Type B pancreatic cell (in vitro differentiated cells): ENCODE measurements around the gene CCDC154. TPM values are rescaled to one million over a fixed set of nuclear protein-coding genes. Genes with fewer than 3 reads are reported as not detected.

Source experiments
- DNase-seq: peaks from one replicate; pipeline ENCODE4 v3.0.0; 2021; ENCODE audit warnings: mixed read lengths; ENCODE audit not compliant: unreplicated experiment; ENCODE audit errors: extremely low spot score
- H3K27ac Mint-ChIP-seq: 2 replicates; pipeline ENCODE4 v1.8.0; 2021; ENCODE audit warnings: mild to moderate bottlenecking, mixed read lengths
- H3K27me3 Mint-ChIP-seq: 2 replicates; pipeline ENCODE4 v1.8.0; 2021; ENCODE audit warnings: mixed read lengths
- H3K36me3 Mint-ChIP-seq: 2 replicates; pipeline ENCODE4 v1.8.0; 2021; ENCODE audit warnings: mixed read lengths
- H3K4me1 Mint-ChIP-seq: one replicate; pipeline ENCODE4 v1.8.0; 2021; ENCODE audit warnings: mixed read lengths; ENCODE audit not compliant: unreplicated experiment
- H3K4me3 Mint-ChIP-seq: 2 replicates; pipeline ENCODE4 v1.8.0; 2021; ENCODE audit warnings: mild to moderate bottlenecking, mixed read lengths
- H3K9me3 Mint-ChIP-seq: 2 replicates; pipeline ENCODE4 v1.8.0; 2021; ENCODE audit warnings: mixed read lengths
- total RNA-seq: library from RNA; stranded (reverse); gene quantifications from 2 replicates; pipeline ENCODE4 v1.2.1, GENCODE V29; 2021; ENCODE audit warnings: low replicate concordance
- TF ChIP-seq, protein P1 (sequence below): fragments of 200-600 bp; sonication (generic); conservative IDR thresholded peaks from 2 replicates; pipeline ENCODE4 v1.5.0; 2021; ENCODE audit warnings: antibody characterized with exemption, mild to moderate bottlenecking

The CCDC154 gene
- total RNA-seq, 1 donor from 2014 or later, result 5.0 TPM

DNA sequence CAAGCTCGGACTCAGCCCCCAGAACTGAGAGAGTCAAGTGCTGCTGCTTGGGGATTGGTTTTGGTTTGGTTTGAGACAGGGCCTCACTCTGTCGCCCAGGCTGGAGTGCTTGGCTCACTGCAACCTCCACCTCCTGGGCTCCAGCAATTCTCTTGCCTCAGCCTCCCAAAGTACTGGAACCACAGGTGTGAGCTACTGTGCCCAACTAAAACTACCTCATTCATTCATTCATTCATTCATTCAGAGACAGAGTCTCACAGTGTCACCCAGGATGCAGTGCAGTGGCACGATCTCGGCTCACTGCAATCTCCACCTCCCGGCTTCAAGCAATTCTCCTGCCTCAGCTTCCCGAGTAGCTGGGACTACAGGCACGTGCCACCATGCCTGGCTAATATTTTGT, 54.6 kb downstream of the CCDC154 start:
- Mint-ChIP-seq H3K27me3 (no peaks in the 10 kb centered on the region), H3K4me1 (no peaks in the 10 kb centered on the region), H3K27ac (no peak overlapping the region), H3K4me3 (no peak overlapping the region), H3K9me3 (no peaks in the 10 kb centered on the region), H3K36me3 (no peaks in the 10 kb centered on the region)
- DNase-seq, result no peak
- TF ChIP-seq, protein P1, sequence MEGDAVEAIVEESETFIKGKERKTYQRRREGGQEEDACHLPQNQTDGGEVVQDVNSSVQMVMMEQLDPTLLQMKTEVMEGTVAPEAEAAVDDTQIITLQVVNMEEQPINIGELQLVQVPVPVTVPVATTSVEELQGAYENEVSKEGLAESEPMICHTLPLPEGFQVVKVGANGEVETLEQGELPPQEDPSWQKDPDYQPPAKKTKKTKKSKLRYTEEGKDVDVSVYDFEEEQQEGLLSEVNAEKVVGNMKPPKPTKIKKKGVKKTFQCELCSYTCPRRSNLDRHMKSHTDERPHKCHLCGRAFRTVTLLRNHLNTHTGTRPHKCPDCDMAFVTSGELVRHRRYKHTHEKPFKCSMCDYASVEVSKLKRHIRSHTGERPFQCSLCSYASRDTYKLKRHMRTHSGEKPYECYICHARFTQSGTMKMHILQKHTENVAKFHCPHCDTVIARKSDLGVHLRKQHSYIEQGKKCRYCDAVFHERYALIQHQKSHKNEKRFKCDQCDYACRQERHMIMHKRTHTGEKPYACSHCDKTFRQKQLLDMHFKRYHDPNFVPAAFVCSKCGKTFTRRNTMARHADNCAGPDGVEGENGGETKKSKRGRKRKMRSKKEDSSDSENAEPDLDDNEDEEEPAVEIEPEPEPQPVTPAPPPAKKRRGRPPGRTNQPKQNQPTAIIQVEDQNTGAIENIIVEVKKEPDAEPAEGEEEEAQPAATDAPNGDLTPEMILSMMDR, result no peak

DNA sequence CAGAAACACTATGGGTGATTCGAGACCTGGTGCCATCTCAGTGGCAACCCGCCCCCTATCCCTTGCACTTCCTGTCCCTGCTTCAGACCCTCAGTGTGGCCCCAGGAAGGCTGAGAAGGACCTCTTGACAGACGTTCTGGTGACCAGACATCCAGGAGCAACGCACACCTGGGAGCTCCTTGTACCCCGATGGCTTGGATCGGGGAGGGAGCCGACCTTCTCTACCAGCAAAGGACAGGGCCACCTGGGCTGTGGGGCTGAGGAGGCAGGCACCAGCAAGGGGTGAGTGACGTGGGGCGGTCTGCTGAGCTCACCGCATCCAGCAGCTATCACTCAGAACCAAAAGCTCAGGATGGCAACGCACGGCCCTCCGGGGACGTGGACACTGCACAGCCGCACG, 57.0 kb downstream of the CCDC154 start:
- TF ChIP-seq, protein P1, result no peak
- Mint-ChIP-seq H3K9me3 (no peaks in the 10 kb centered on the region), H3K36me3 (no peaks in the 10 kb centered on the region), H3K27ac (no peak overlapping the region), H3K4me3 (no peak overlapping the region), H3K27me3 (no peaks in the 10 kb centered on the region), H3K4me1 (no peaks in the 10 kb centered on the region)
- DNase-seq, result no peak

DNA sequence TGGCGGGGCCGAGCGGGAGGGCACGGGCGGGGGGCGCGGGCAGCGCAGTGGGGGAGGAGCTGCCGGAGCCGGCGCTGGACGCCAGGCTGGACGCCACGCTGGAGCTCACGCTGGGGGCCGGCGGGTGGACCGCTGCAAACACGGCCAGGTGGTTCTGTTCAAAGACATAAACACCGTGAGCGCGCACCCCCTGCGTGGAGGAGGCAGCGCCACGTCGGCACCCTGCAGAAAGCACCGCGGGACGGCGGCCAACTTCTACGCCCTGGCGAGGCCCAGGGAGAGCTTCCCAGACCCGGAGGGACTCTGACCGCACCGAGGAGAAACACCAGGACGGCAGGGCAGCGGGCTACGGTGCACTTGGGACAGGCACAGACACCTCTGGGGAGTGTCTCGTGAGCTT, 59.1 kb downstream of the CCDC154 start:
- Mint-ChIP-seq H3K27me3 (no peaks in the 10 kb centered on the region), H3K9me3 (no peaks in the 10 kb centered on the region), H3K27ac (no peak overlapping the region), H3K4me1 (peaks cover under 1% of the 10 kb centered on the region), H3K4me3 (no peak overlapping the region), H3K36me3 (no peaks in the 10 kb centered on the region)
- DNase-seq, result no peak
- TF ChIP-seq, protein P1, result no peak

Other genes with a start within 250 kb of the CCDC154 start
- 0.43 TPM in 1 of 2 replicates, not detected in the other for gene TPSG1, start 219.3 kb downstream of the CCDC154 start, total RNA-seq
- not detected in 2 replicates for gene TPSB2, start 214.4 kb downstream of the CCDC154 start, total RNA-seq
- gene TPSAB1, start 203.9 kb downstream of the CCDC154 start, total RNA-seq, result not detected in 2 replicates
- not detected in 2 replicates for gene TPSD1, start 188.5 kb downstream of the CCDC154 start, total RNA-seq
- 157 and 170 TPM in 2 replicates for gene UBE2I, start 134.9 kb downstream of the CCDC154 start, total RNA-seq
- 5.0 and 6.9 TPM in 2 replicates for gene BAIAP3, start 110.9 kb downstream of the CCDC154 start, total RNA-seq
- 53.1 and 54.0 TPM in 2 replicates for gene TSR3, start 92.7 kb downstream of the CCDC154 start, total RNA-seq
- 55.6 and 68.5 TPM in 2 replicates for gene GNPTG, start 92.6 kb downstream of the CCDC154 start, total RNA-seq
- 20.3 and 26.1 TPM in 2 replicates for gene UNKL, start 29.9 kb downstream of the CCDC154 start, total RNA-seq
- 14.5 and 15.0 TPM in 2 replicates for gene UQCC4, start 23.8 kb downstream of the CCDC154 start, total RNA-seq
- 0.77 and 0.83 TPM in 2 replicates for gene PERCC1, start 13.5 kb downstream of the CCDC154 start, total RNA-seq
- gene CLCN7, start 30.5 kb upstream of the CCDC154 start, total RNA-seq, result 91.9 and 98.1 TPM in 2 replicates
- not detected in 2 replicates for gene PTX4, start 44.4 kb upstream of the CCDC154 start, total RNA-seq
- 39.3 and 65.4 TPM in 2 replicates for gene TELO2, start 48.8 kb upstream of the CCDC154 start, total RNA-seq
- gene TMEM204, start 89.1 kb upstream of the CCDC154 start, total RNA-seq, result 1.0 TPM in 1 of 2 replicates, not detected in the other
- 27.9 and 55.1 TPM in 2 replicates for gene IFT140, start 167.5 kb upstream of the CCDC154 start, total RNA-seq
- gene CRAMP1, start 167.8 kb upstream of the CCDC154 start, total RNA-seq, result 29.0 and 31.4 TPM in 2 replicates
- 116 and 132 TPM in 2 replicates for gene JPT2, start 233.7 kb upstream of the CCDC154 start, total RNA-seq